PFSK-1 (cell line): Measurements from ENCODE around the gene CORIN.

Experiments used
- FOXP2 ChIP-seq: optimal IDR thresholded peaks from 2 replicates; pipeline ENCODE3; 2011; ENCODE audit warnings: borderline replicate concordance, control low read depth, inconsistent platforms; ENCODE audit not compliant: insufficient read depth; ENCODE audit errors: extremely low read length, extremely low read depth
- POLR2AphosphoS5 ChIP-seq: IDR thresholded peaks from 2 replicates; pipeline ENCODE4 v1.6.1; 2012; ENCODE audit warnings: low read depth, mild to moderate bottlenecking, control low read depth, low read length, moderate library complexity
- SIN3A ChIP-seq: IDR thresholded peaks from 2 replicates; pipeline ENCODE4 v1.6.1; 2012; ENCODE audit warnings: mild to moderate bottlenecking, low read length, moderate library complexity, borderline replicate concordance; ENCODE audit not compliant: insufficient read depth
- TAF1 ChIP-seq: IDR thresholded peaks from 2 replicates; pipeline ENCODE4 v1.6.1; 2012; ENCODE audit warnings: low read length, control low read depth, borderline replicate concordance; ENCODE audit not compliant: insufficient read depth
- TF ChIP-seq, protein P1 (sequence below), 2 experiments: IDR thresholded peaks; 2 replicates each; pipeline versions ENCODE4 v1.6.1 to v1.8.0; 2011 to 2012; ENCODE audit warnings: low read depth in 2 of 2, low read length in 2 of 2, control low read depth in 1 of 2, inconsistent platforms in 1 of 2, mild to moderate bottlenecking in 1 of 2, moderate library complexity in 1 of 2; ENCODE audit not compliant: insufficient read depth in 1 of 2

Gene CORIN

GRCh38 chr4:47733302-47734175, 104.3 kb downstream of the CORIN start:
- TF ChIP-seq TAF1 (no peak), FOXP2 (no peak), POLR2AphosphoS5 (no peak), SIN3A (no peak)
- TF ChIP-seq, protein P1, sequence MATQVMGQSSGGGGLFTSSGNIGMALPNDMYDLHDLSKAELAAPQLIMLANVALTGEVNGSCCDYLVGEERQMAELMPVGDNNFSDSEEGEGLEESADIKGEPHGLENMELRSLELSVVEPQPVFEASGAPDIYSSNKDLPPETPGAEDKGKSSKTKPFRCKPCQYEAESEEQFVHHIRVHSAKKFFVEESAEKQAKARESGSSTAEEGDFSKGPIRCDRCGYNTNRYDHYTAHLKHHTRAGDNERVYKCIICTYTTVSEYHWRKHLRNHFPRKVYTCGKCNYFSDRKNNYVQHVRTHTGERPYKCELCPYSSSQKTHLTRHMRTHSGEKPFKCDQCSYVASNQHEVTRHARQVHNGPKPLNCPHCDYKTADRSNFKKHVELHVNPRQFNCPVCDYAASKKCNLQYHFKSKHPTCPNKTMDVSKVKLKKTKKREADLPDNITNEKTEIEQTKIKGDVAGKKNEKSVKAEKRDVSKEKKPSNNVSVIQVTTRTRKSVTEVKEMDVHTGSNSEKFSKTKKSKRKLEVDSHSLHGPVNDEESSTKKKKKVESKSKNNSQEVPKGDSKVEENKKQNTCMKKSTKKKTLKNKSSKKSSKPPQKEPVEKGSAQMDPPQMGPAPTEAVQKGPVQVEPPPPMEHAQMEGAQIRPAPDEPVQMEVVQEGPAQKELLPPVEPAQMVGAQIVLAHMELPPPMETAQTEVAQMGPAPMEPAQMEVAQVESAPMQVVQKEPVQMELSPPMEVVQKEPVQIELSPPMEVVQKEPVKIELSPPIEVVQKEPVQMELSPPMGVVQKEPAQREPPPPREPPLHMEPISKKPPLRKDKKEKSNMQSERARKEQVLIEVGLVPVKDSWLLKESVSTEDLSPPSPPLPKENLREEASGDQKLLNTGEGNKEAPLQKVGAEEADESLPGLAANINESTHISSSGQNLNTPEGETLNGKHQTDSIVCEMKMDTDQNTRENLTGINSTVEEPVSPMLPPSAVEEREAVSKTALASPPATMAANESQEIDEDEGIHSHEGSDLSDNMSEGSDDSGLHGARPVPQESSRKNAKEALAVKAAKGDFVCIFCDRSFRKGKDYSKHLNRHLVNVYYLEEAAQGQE (IDR thresholded peaks at IDR 0.05; ENCODE audit: insufficient read depth in 1 of 2, low read depth in 2 of 2, low read length in 2 of 2), result no peak

- TF ChIP-seq, protein P1 (IDR thresholded peaks at IDR 0.05; ENCODE audit: insufficient read depth in 1 of 2, low read depth in 2 of 2, low read length in 2 of 2), result no peak
- TF ChIP-seq FOXP2 (no peak), SIN3A (no peak), TAF1 (no peak), POLR2AphosphoS5 (no peak)
These were observed 106.7 kb downstream of the CORIN start for GRCh38 chr4:47731182-47731581.

GRCh38 chr4:47729131-47729680, 108.7 kb downstream of the CORIN start:
- TF ChIP-seq, protein P1 (IDR thresholded peaks at IDR 0.05; ENCODE audit: insufficient read depth in 1 of 2, low read depth in 2 of 2, low read length in 2 of 2), result no peak
- TF ChIP-seq SIN3A (no peak), FOXP2 (no peak), POLR2AphosphoS5 (no peak), TAF1 (no peak)

DNA sequence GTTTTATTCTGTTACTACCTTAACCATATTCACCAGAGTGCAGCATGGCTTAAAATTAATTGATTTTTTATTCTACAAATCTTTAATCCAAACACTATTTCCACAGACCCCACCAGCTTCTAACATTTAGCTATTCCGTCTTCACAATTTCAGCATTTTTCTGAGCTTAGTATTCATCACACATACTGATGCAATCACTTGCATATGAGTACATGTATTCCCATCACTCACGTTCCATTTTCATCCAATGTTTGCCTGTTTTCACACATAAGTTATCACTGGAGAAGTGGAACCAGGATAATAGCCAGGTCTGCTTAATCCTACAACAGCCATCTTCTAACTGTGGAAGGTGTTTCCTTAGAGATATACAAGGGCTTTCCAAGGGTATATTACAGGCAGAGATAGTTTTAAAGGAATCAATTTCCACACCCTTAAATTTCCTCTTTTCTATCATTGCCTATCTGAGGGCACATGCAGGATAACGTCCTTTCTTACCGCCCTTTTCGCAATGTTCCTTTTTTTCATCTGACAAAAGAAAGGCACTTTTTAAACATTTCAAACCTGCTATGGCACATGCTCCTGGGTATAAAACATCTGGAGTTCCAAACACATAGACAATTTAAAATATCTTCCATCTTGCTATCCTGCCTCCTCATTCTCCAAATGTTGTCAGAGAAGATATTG, 115.8 kb downstream of the CORIN start:
- TF ChIP-seq, protein P1 (IDR thresholded peaks at IDR 0.05; ENCODE audit: insufficient read depth in 1 of 2, low read depth in 2 of 2, low read length in 2 of 2), result no peak
- TF ChIP-seq FOXP2, result no peak
- no peak for TF ChIP-seq TAF1
- no peak for TF ChIP-seq POLR2AphosphoS5
- no peak for TF ChIP-seq SIN3A
